ENCODE measurements around the gene CFAP54.

- TF ChIP-seq GABPB1 (CRISPR knock-in tag; IDR thresholded peaks at IDR 0.05) (no peak), CREB1 (CRISPR knock-in tag; IDR thresholded peaks at IDR 0.05) (no peak), ELF4 (CRISPR knock-in tag; IDR thresholded peaks at IDR 0.05; ENCODE audit: low read depth) (no peak), KAT7 (CRISPR knock-in tag; IDR thresholded peaks at IDR 0.05; ENCODE audit: borderline replicate concordance) (no peak), ZNF232 (CRISPR knock-in tag; IDR thresholded peaks at IDR 0.05) (no peak)
- TF ChIP-seq, protein P1, sequence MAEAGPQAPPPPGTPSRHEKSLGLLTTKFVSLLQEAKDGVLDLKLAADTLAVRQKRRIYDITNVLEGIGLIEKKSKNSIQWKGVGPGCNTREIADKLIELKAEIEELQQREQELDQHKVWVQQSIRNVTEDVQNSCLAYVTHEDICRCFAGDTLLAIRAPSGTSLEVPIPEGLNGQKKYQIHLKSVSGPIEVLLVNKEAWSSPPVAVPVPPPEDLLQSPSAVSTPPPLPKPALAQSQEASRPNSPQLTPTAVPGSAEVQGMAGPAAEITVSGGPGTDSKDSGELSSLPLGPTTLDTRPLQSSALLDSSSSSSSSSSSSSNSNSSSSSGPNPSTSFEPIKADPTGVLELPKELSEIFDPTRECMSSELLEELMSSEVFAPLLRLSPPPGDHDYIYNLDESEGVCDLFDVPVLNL (CRISPR knock-in tag; IDR thresholded peaks at IDR 0.05; ENCODE audit: borderline replicate concordance, low read depth): no peak
- TF ChIP-seq, protein P2, sequence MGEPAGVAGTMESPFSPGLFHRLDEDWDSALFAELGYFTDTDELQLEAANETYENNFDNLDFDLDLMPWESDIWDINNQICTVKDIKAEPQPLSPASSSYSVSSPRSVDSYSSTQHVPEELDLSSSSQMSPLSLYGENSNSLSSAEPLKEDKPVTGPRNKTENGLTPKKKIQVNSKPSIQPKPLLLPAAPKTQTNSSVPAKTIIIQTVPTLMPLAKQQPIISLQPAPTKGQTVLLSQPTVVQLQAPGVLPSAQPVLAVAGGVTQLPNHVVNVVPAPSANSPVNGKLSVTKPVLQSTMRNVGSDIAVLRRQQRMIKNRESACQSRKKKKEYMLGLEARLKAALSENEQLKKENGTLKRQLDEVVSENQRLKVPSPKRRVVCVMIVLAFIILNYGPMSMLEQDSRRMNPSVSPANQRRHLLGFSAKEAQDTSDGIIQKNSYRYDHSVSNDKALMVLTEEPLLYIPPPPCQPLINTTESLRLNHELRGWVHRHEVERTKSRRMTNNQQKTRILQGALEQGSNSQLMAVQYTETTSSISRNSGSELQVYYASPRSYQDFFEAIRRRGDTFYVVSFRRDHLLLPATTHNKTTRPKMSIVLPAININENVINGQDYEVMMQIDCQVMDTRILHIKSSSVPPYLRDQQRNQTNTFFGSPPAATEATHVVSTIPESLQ (CRISPR knock-in tag; IDR thresholded peaks at IDR 0.05): no peak
- TF ChIP-seq, protein P3, sequence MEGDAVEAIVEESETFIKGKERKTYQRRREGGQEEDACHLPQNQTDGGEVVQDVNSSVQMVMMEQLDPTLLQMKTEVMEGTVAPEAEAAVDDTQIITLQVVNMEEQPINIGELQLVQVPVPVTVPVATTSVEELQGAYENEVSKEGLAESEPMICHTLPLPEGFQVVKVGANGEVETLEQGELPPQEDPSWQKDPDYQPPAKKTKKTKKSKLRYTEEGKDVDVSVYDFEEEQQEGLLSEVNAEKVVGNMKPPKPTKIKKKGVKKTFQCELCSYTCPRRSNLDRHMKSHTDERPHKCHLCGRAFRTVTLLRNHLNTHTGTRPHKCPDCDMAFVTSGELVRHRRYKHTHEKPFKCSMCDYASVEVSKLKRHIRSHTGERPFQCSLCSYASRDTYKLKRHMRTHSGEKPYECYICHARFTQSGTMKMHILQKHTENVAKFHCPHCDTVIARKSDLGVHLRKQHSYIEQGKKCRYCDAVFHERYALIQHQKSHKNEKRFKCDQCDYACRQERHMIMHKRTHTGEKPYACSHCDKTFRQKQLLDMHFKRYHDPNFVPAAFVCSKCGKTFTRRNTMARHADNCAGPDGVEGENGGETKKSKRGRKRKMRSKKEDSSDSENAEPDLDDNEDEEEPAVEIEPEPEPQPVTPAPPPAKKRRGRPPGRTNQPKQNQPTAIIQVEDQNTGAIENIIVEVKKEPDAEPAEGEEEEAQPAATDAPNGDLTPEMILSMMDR (IDR thresholded peaks at IDR 0.05): no peak
- TF ChIP-seq, protein P4, sequence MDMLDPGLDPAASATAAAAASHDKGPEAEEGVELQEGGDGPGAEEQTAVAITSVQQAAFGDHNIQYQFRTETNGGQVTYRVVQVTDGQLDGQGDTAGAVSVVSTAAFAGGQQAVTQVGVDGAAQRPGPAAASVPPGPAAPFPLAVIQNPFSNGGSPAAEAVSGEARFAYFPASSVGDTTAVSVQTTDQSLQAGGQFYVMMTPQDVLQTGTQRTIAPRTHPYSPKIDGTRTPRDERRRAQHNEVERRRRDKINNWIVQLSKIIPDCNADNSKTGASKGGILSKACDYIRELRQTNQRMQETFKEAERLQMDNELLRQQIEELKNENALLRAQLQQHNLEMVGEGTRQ (CRISPR knock-in tag; IDR thresholded peaks at IDR 0.05): no peak
- TF ChIP-seq, protein P5, sequence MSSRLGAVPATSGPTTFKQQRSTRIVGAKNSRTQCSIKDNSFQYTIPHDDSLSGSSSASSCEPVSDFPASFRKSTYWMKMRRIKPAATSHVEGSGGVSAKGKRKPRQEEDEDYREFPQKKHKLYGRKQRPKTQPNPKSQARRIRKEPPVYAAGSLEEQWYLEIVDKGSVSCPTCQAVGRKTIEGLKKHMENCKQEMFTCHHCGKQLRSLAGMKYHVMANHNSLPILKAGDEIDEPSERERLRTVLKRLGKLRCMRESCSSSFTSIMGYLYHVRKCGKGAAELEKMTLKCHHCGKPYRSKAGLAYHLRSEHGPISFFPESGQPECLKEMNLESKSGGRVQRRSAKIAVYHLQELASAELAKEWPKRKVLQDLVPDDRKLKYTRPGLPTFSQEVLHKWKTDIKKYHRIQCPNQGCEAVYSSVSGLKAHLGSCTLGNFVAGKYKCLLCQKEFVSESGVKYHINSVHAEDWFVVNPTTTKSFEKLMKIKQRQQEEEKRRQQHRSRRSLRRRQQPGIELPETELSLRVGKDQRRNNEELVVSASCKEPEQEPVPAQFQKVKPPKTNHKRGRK (CRISPR knock-in tag; IDR thresholded peaks at IDR 0.05; ENCODE audit: borderline replicate concordance): no peak
Measured at GRCh38 chr12:96831346-96831745, 342.0 kb downstream of the CFAP54 start.
